ENCODE measurements around the gene ACOT2.
"Not testable (repeated sequence)": the region's sequence is repeated elsewhere in the genome, so short reads cannot be mapped to it uniquely, and the experiment has no call there.

The ACOT2 gene

GRCh38 chr14:73562696-73563095 is 6.3 kb upstream of the ACOT2 start:
- DNase-seq = not testable (repeated sequence)

GRCh38 chr14:73566431-73566830 is 2.6 kb upstream of the ACOT2 start:
- peaks cover 31% of the 10 kb centered on the region for H3K79me2 ChIP-seq (ENCODE audit: insufficient read depth, low read length)
- not testable (repeated sequence) for H3K36me3 ChIP-seq (ENCODE audit: insufficient read depth, low read length); H3K9ac ChIP-seq (ENCODE audit: low read depth, low read length); H3K4me3 ChIP-seq (ENCODE audit: low read depth in 1 of 2, low read length in 2 of 2); H2AFZ ChIP-seq (ENCODE audit: low read depth, low read length); H3K27me3 ChIP-seq (ENCODE audit: insufficient read depth, low read length, poor library complexity); ATAC-seq (ENCODE audit: insufficient read depth, low read depth); H3K9me3 ChIP-seq (ENCODE audit: insufficient read depth, low read length, severe bottlenecking); H4K20me1 ChIP-seq (ENCODE audit: insufficient read depth, low read length); H3K4me2 ChIP-seq (ENCODE audit: insufficient read depth, low read length); DNase-seq; H3K27ac ChIP-seq (ENCODE audit: low read length)
- peaks cover 28% of the 10 kb centered on the region for H3K4me1 ChIP-seq (ENCODE audit: insufficient read depth, low read length)

More at GRCh38 chr14:73562696-73563095, 6.3 kb upstream of the ACOT2 start:
- not testable (repeated sequence) for H3K27ac ChIP-seq (ENCODE audit: low read length); H4K20me1 ChIP-seq (ENCODE audit: insufficient read depth, low read length); H2AFZ ChIP-seq (ENCODE audit: low read depth, low read length); H3K79me2 ChIP-seq (ENCODE audit: insufficient read depth, low read length); ATAC-seq (ENCODE audit: insufficient read depth, low read depth); H3K4me3 ChIP-seq (ENCODE audit: low read depth in 1 of 2, low read length in 2 of 2); H3K4me2 ChIP-seq (ENCODE audit: insufficient read depth, low read length); H3K4me1 ChIP-seq (ENCODE audit: insufficient read depth, low read length); H3K9me3 ChIP-seq (ENCODE audit: insufficient read depth, low read length, severe bottlenecking); H3K36me3 ChIP-seq (ENCODE audit: insufficient read depth, low read length); H3K27me3 ChIP-seq (ENCODE audit: insufficient read depth, low read length, poor library complexity); H3K9ac ChIP-seq (ENCODE audit: low read depth, low read length)

GRCh38 chr14:73566935-73567334 is 2.1 kb upstream of the ACOT2 start:
- not testable (repeated sequence) for H3K9me3 ChIP-seq (ENCODE audit: insufficient read depth, low read length, severe bottlenecking); H3K4me3 ChIP-seq (ENCODE audit: low read depth in 1 of 2, low read length in 2 of 2)

GRCh38 chr14:73567358-73567757 is 1.7 kb upstream of the ACOT2 start:
- TF ChIP-seq EZH2 (IDR thresholded peaks at IDR 0.05; ENCODE audit: borderline replicate concordance, low read depth, low read length, severe bottlenecking) (no peak), CTCF (IDR thresholded peaks at IDR 0.05; ENCODE audit: borderline replicate concordance, extremely low read depth, low read length, poor library complexity, severe bottlenecking) (no peak)
- Histone ChIP-seq H3K4me3 (ENCODE audit: low read depth in 1 of 2, low read length in 2 of 2) (no peak overlapping the region), H3K36me3 (ENCODE audit: insufficient read depth, low read length) (no peaks in the 10 kb centered on the region), H3K27me3 (ENCODE audit: insufficient read depth, low read length, poor library complexity) (no peaks in the 10 kb centered on the region), H3K4me1 (ENCODE audit: insufficient read depth, low read length) (peaks cover 28% of the 10 kb centered on the region), H3K9ac (ENCODE audit: low read depth, low read length) (no peak overlapping the region), H3K4me2 (ENCODE audit: insufficient read depth, low read length) (peak overlapping the region; percentile 81), H2AFZ (ENCODE audit: low read depth, low read length) (no peak overlapping the region), H3K9me3 (ENCODE audit: insufficient read depth, low read length, severe bottlenecking) (no peaks in the 10 kb centered on the region), H4K20me1 (ENCODE audit: insufficient read depth, low read length) (no peaks in the 10 kb centered on the region; the same call in 1 of the 2 replicates), H3K27ac (ENCODE audit: low read length) (no peak overlapping the region), H3K79me2 (ENCODE audit: insufficient read depth, low read length) (peaks cover 31% of the 10 kb centered on the region)
- ATAC-seq (ENCODE audit: insufficient read depth, low read depth) = no peak
- no peak for DNase-seq

More at GRCh38 chr14:73566935-73567334, 2.1 kb upstream of the ACOT2 start:
- H3K36me3 ChIP-seq (ENCODE audit: insufficient read depth, low read length); H3K4me2 ChIP-seq (ENCODE audit: insufficient read depth, low read length); H3K27me3 ChIP-seq (ENCODE audit: insufficient read depth, low read length, poor library complexity); H2AFZ ChIP-seq (ENCODE audit: low read depth, low read length); H3K9ac ChIP-seq (ENCODE audit: low read depth, low read length); H3K27ac ChIP-seq (ENCODE audit: low read length); ATAC-seq (ENCODE audit: insufficient read depth, low read depth); DNase-seq; H4K20me1 ChIP-seq (ENCODE audit: insufficient read depth, low read length): not testable (repeated sequence)
- Histone ChIP-seq H3K79me2 (ENCODE audit: insufficient read depth, low read length) (peaks cover 31% of the 10 kb centered on the region), H3K4me1 (ENCODE audit: insufficient read depth, low read length) (peaks cover 28% of the 10 kb centered on the region)

GRCh38 chr14:73567951-73568885 is 795 bp upstream of the ACOT2 start:
- Histone ChIP-seq H3K27ac (ENCODE audit: low read length) (peak overlapping the region; percentile 73), H3K4me2 (ENCODE audit: insufficient read depth, low read length) (peak overlapping the region; percentile 81), H3K4me1 (ENCODE audit: insufficient read depth, low read length) (peaks cover 28% of the 10 kb centered on the region), H3K9ac (ENCODE audit: low read depth, low read length) (peak overlapping the region; percentile 60), H3K9me3 (ENCODE audit: insufficient read depth, low read length, severe bottlenecking) (no peaks in the 10 kb centered on the region), H2AFZ (ENCODE audit: low read depth, low read length) (peak overlapping the region; percentile 85), H3K4me3 (ENCODE audit: low read depth in 1 of 2, low read length in 2 of 2) (peak overlapping the region; percentile 31 to 56; a peak in 3 of 4 replicates), H3K36me3 (ENCODE audit: insufficient read depth, low read length) (no peaks in the 10 kb centered on the region), H3K79me2 (ENCODE audit: insufficient read depth, low read length) (peaks cover 31% of the 10 kb centered on the region), H4K20me1 (ENCODE audit: insufficient read depth, low read length) (no peaks in the 10 kb centered on the region; the same call in 1 of the 2 replicates), H3K27me3 (ENCODE audit: insufficient read depth, low read length, poor library complexity) (no peaks in the 10 kb centered on the region)
- ATAC-seq (ENCODE audit: insufficient read depth, low read depth) (peak; percentile 5; the same call in 2 of the 3 replicates), DNase-seq (no peak)
- TF ChIP-seq CTCF (IDR thresholded peaks at IDR 0.05; ENCODE audit: borderline replicate concordance, extremely low read depth, low read length, poor library complexity, severe bottlenecking) = no peak
- TF ChIP-seq EZH2 (IDR thresholded peaks at IDR 0.05; ENCODE audit: borderline replicate concordance, low read depth, low read length, severe bottlenecking) = no peak

- peak overlapping the region; percentile 85 for H2AFZ ChIP-seq (ENCODE audit: low read depth, low read length)
- H3K4me3 ChIP-seq (ENCODE audit: low read depth in 1 of 2, low read length in 2 of 2) = peak overlapping the region; percentile 31 to 56; a peak in 3 of 4 replicates
Measured at GRCh38 chr14:73568886-73569184, 178 bp upstream of the ACOT2 start.

More at GRCh38 chr14:73568886-73569184, 178 bp upstream of the ACOT2 start:
- H3K4me1 ChIP-seq (ENCODE audit: insufficient read depth, low read length) = peaks cover 28% of the 10 kb centered on the region
- peak overlapping the region; percentile 81 for H3K4me2 ChIP-seq (ENCODE audit: insufficient read depth, low read length)
- peak; percentile 27 for ATAC-seq (ENCODE audit: insufficient read depth, low read depth)
- DNase-seq; H4K20me1 ChIP-seq (ENCODE audit: insufficient read depth, low read length); H3K27me3 ChIP-seq (ENCODE audit: insufficient read depth, low read length, poor library complexity); H3K9me3 ChIP-seq (ENCODE audit: insufficient read depth, low read length, severe bottlenecking); H3K36me3 ChIP-seq (ENCODE audit: insufficient read depth, low read length): not testable (repeated sequence)
- H3K79me2 ChIP-seq (ENCODE audit: insufficient read depth, low read length) = peaks cover 31% of the 10 kb centered on the region
- H3K27ac ChIP-seq (ENCODE audit: low read length) = peak overlapping the region; percentile 73
- H3K9ac ChIP-seq (ENCODE audit: low read depth, low read length) = peak overlapping the region; percentile 60
